CD4-positive, alpha-beta T cell treated with Interleukin-17A for 4 hours (primary cell): ENCODE data around the gene ATRNL1.
"Not testable (repeated sequence)": the region's sequence is repeated elsewhere in the genome, so short reads cannot be mapped to it uniquely, and the experiment has no call there.

ENCODE experiments used
- DNase-seq: peaks from one replicate; pipeline ENCODE4 v3.0.0-alpha.2; 2020; ENCODE audit warnings: mixed read lengths

The ATRNL1 gene

DNA sequence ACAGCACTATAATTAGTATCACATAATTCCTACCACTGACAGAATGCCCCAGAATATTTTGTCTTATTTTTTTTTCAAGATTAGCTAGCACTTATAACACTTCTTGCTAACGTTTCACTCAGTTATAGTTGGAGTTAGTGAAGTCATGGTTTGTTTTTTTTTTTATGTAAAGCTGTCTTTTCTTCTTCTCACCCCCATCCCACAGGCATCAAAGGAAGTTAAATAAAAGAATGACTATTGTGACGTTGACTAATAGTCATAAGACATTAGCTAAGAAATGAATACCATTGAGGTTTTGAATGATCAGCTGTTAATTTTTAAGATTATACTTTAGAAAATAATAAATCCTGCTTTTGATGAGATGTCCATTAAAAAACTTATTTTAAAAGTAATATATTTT is 681.6 kb downstream of the ATRNL1 start:
- no peak for DNase-seq

DNA sequence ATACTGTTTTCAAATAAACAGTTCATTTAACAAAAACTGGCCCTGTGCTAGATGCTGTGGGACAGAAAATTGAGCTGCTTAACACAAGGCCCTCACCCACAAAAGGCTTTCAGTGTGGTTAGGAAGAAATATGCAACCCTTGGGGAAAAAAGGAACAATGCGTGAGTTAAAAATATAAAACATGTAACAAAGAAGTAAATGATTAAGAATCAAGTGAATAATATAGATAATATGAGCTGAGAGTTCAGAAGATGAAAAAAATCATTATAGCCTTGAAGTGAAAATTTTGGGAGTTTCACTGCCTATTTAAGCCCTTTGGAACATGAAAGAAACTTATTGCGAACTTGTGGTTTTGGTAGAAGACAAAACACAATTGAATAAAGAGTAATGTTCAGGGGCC is 684.5 kb downstream of the ATRNL1 start:
- no peak for DNase-seq

DNA sequence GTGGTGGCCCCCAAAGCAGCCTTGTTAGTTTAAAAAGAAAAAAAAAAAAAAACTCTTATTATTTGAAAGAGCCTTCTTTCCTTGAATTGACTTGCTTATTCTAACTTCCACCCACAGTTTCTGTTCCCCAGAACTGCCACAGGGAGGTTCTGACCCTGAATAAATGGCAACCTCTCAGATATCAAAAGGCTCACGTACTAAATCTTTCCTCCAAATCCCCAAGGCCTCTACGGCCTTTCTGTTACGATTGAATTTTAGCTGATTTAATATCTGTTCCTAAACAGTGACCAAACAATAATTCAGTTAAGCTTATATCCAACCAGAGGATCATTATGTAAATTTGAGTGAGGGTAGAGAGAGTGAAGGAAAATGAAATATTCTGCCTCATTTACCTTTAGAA is 697.1 kb downstream of the ATRNL1 start:
- no peak for DNase-seq

DNA sequence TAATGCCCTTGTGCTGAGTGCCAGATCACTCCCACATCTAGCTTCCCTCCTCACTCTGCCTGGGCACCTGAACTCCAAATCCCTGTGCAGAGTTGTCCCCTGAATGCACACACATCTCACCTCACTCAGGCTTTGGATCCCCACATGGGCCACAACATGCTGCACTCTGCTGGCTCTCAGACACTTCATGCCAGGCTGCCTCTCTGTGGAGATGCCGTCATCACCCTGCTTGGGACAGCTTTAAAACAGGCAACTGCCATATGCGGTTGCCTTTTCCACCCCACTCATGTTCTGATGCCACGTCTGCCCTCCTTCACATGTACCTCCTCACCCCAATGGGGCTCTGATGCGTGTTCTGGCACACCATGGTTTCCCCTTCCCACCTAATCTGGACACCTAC is 702.8 kb downstream of the ATRNL1 start:
- no peak for DNase-seq

DNA sequence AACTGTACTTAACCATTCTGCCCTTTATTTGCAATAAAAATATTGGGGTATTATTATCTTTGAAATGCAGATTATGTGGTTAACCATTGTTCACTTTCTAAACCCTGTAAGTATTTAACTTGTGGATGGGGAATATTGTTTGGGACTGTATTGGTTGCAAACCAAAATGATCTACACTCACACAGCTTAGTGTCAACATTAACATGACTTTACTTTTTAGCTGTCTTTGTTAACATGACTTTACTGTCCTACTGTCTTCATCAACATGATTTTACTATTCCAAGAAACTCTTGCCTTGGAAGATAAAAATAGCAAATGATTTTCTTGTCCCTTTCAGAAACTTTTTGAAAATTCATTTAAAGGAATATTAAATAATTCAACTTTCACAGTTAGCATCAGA is 708.3 kb downstream of the ATRNL1 start:
- no peak for DNase-seq

- no peak for DNase-seq
Measured at GRCh38 chr10:115801992-115802391, 708.8 kb downstream of the ATRNL1 start.

- DNase-seq: no peak
Measured at GRCh38 chr10:115802911-115803310, 709.7 kb downstream of the ATRNL1 start.

- DNase-seq: no peak
Measured at GRCh38 chr10:115814542-115814941, 721.4 kb downstream of the ATRNL1 start.

GRCh38 chr10:115818012-115818411 is 724.8 kb downstream of the ATRNL1 start:
- no peak for DNase-seq

- DNase-seq: no peak
Measured at GRCh38 chr10:115826396-115826795, 733.2 kb downstream of the ATRNL1 start.

DNA sequence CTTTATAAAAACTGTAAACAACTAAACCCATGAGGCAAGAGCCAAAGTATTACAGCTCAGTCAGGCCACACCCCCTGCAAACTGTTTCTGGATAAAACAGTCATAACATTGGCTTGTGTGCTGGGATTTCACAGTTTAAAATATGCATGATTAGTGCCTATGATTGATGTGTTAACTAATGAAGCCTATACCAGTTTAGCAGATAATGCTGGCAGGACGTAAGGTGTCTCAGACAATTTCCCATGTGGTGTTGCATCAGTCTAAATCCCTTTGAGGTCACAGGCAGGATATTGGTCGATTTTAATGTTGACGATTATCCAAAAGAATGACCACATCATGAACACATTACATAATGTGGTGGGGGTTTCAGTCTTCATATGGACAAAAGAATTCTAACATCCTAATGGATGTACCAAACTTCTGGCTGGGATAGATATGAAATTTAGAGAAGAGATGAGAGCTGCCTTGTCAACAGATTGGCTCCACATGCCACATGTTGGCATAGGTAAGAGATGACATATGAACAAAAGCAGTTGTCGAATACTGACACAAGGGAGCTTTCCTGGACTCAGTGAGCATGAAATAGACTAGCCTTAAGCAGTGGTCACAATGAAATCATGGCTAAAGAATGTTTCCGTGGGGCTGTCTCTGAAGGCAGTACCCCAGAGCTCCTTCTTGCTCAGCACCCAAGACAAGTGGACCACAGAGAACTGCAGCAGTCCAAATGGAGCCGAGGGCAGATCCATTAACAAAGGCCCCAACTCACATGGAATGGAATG is 734.3 kb downstream of the ATRNL1 start:
- DNase-seq: no peak

DNA sequence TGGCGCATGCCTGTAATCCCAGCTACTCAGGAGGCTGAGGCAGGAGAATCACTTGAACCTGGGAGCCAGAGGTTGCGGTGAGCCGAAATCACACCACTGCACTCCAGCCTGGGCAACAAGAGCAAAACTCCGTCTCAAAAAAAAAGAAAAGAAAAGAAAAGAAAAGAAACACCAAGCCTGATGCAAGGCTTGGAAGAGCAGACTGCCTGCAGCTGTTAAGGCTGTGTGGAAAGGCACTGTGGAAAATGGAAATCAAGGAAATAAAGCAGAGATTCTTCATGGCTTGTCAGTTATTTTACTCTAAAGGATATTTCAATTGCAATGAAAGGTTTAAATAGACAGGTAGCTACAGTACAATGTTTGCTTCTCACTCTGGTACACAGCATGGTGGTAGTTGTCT is 735.0 kb downstream of the ATRNL1 start:
- DNase-seq: not testable (repeated sequence)

GRCh38 chr10:115829521-115830205 is 736.5 kb downstream of the ATRNL1 start:
- no peak for DNase-seq

- no peak for DNase-seq
Measured at GRCh38 chr10:115830265-115830970, 737.3 kb downstream of the ATRNL1 start.

GRCh38 chr10:115831016-115831415 is 737.9 kb downstream of the ATRNL1 start:
- no peak for DNase-seq

GRCh38 chr10:115833119-115833518 is 740.0 kb downstream of the ATRNL1 start:
- DNase-seq: no peak

- DNase-seq: no peak
Measured at GRCh38 chr10:115844591-115844990, 751.4 kb downstream of the ATRNL1 start.

- DNase-seq: no peak
Measured at GRCh38 chr10:115845921-115846320, 752.8 kb downstream of the ATRNL1 start.

DNA sequence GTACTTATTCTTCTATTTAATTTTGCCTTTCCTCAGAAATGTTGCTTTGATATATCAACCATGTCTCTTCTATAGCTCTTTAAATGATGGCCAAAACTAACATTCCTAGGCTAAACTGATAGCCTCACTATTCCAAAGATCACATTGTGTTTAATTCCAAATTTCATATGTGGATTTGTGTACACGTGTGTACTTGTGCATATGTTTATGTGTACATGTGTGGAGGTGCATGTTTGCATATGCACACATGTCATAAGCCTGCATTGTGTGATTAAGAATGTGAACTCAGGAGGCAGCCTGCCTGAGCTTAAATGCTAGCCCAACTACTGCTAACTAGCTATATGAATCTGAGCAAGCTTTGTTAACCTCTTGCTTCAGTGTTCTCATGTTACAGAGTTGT is 753.4 kb downstream of the ATRNL1 start:
- no peak for DNase-seq

DNA sequence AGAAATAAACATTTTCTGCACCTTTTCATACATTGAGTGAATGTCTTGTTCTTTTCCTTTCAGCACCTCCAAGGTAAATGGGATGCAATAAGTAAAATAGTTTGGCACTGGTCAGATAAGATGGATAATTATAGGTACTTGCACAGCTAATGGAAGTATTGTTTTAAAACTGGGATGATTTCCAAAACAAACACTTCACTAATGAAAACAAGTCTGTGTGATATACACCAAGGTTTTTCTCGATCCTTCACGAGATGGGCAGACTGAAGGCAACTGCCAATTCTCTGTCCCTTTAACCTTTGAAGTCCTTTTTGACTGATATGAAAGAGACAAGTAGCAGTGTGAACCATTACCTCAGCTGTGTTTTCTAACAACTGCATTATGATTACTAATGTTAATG is 756.0 kb downstream of the ATRNL1 start:
- no peak for DNase-seq

DNA sequence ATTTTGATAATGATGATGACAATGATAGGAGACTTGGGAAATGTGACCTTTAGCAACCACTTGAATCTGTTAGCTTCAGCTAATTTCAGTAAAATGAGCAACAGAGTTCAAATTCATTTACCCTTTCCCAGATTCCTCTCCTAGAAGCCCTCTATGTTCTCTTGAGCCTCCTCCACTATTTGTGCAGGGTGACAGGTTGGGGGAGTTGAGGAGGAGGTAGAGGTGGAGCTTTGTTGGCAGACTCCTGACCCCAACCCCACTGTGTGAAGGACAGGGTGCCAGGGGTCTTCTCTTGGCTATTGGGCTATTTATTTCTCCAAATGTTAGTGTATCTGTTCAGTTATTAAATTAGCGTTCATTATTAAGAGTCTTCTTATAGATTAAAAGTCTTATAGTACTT is 757.5 kb downstream of the ATRNL1 start:
- DNase-seq: no peak

GRCh38 chr10:115851695-115852094 is 758.5 kb downstream of the ATRNL1 start:
- DNase-seq: no peak

- no peak for DNase-seq
Measured at GRCh38 chr10:115854740-115855435, 761.7 kb downstream of the ATRNL1 start.
